Activated T-cell treated with anti-CD3 and anti-CD28 coated beads for 4 hours (primary cell): ENCODE data around the gene GCA.

Experiments used
- DNase-seq: peaks from one replicate; pipeline ENCODE4 v3.0.0-alpha.2; 2020

GCA gene

DNA sequence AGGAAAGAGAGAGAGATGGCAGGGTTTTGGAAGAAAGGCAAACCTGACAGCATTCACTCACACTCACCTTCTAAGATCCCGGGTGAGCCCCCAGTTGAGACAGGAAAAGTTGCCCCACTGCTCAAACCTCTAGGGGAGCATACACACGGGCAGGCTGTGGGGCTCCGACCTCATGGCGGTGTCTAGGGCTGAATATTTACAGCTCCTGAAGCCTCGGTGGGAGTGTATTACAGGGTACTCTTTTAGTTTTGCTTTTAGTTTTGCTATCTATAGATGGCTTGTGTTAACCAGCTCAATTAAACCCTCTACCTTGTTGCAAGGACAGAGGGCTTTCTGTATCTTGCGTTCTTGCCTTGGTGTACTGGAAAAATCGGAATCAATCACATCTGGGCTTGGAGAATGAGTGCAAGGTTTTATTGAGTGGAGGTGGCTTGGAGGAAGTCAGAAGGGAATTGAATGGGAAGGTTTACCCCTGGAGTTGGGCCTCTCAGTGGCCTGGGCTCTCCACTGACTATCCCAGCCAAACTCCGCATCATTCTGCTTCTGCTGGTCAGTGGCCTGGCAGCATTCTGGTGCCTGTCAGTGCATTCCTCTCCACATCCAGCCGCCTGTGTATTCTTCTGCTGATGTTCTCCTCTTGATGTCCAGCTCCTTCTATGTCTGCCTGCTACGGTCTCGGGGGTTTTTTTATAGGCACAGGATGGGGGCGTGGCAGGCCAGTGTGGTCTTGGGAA, 15.3 kb upstream of the GCA start:
- no peak for DNase-seq

- DNase-seq: no peak
Measured at GRCh38 chr2:162330881-162331280, 13.1 kb upstream of the GCA start.

DNA sequence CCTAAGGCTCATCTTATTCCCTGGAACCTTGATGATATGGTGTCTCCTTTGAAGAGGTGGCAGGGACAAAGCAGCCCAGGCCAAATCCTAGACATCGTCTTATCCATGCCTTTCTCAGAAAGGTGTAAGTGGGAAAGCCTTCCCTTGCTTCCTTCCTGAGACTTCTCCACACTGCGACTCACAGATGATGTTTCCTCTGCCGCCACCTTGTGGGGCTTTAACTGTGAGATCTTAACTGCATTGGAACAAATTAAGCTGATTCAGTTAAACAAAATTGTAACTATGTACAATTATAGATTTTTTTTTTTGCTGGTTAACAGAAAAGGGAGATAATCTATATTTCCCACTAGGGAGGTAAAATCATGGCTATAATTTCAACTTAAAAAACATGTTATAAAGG, 10.0 kb upstream of the GCA start:
- DNase-seq: no peak

DNA sequence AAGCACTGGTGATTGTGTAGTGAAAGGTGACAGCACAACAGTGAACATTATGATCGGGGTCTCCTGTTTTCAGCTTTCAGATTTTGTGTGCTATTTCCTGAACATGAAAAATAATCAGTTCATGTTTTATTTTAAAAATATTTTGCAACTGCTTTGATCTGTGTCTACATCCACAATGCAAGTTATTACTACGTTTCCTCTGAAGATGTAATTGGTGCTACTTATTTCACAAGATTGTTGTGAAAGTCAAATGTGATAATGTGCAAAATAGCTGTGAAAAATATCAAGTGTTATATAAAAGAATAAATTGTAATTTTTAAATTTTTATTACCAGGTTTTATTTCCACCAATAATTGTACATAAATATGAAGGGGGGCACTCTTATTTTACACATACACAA, 6.1 kb upstream of the GCA start:
- DNase-seq: no peak

DNA sequence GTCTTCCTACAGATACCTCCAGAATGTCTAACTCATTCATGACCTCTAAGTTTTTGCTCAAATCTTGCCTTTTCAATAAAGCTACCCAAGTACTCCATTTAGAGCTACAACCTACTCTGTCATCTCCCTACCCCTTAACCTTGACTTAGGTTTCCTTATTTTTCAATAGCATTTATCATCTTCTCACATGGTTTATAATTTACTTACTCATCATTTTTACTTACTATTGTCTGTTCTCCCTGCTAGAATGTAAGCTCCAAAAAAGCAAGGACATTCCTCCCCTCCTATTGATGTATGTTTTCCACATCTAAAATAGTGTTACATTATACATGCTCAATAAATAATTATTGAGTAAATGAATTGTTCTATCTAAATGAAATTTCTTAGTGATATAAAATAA, 3.1 kb upstream of the GCA start:
- no peak for DNase-seq

GRCh38 chr2:162342321-162342720, 1.6 kb upstream of the GCA start:
- DNase-seq: no peak

- no peak for DNase-seq
Measured at GRCh38 chr2:162342841-162343240, 1.1 kb upstream of the GCA start.

DNA sequence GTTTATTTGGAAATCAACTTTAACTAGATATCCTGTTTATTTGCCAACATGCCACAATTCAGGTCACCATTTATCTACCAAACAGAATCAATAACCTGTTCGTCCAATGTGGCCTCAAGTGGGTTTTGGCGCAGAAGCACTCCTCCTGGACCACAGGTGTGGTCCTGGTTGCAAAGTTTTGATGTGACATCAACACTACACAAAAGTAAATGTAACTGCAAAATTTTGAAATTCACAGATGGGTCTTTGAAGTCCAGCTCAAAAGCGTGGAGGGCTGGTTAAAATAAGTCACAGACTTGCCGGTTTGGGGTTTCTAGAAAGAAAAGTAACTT, 474 bp upstream of the GCA start:
- no peak for DNase-seq

- DNase-seq: no peak
Measured at GRCh38 chr2:162344617-162344950, 652 bp downstream of the GCA start.

DNA sequence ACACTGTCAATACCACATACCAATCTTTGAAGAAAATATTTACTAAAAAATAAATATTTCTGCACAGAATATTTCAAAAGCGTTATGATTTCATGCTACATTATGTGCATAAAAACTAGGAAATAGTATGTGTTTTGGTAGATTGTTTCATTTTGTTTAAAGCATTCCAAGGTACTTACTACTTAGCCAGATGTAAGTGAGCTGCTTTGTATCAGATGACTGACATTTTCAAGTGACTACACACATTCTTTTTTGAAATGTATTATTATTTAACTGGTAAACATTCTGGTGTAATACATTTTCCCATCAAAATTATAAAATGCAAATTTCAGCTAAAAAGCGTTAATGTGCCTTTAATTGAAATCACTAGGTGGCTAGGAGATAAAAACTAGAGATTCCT, 21.5 kb downstream of the GCA start:
- DNase-seq: no peak

DNA sequence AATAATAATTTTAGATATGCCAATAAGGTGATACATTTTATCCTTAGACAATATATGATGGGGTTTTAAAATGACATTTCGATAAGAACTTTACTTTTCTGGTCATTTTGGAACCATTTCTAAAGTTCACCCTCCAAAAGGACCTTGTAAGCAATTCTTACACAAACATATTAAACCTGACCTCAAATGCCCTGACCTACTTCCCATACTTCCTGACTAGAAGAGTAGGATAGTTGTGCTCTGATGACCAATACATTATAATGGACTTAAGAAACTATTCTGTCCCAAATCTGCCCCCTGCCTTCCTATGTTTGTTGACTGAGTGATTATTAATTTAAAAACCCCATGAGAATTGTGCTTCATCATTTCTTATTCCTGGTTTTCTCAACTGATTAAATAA, 24.6 kb downstream of the GCA start:
- DNase-seq: no peak

- DNase-seq: no peak
Measured at GRCh38 chr2:162369551-162369950, 25.6 kb downstream of the GCA start.

GRCh38 chr2:162370931-162371330, 27.0 kb downstream of the GCA start:
- no peak for DNase-seq

- no peak for DNase-seq
Measured at GRCh38 chr2:162372818-162373217, 28.9 kb downstream of the GCA start.

DNA sequence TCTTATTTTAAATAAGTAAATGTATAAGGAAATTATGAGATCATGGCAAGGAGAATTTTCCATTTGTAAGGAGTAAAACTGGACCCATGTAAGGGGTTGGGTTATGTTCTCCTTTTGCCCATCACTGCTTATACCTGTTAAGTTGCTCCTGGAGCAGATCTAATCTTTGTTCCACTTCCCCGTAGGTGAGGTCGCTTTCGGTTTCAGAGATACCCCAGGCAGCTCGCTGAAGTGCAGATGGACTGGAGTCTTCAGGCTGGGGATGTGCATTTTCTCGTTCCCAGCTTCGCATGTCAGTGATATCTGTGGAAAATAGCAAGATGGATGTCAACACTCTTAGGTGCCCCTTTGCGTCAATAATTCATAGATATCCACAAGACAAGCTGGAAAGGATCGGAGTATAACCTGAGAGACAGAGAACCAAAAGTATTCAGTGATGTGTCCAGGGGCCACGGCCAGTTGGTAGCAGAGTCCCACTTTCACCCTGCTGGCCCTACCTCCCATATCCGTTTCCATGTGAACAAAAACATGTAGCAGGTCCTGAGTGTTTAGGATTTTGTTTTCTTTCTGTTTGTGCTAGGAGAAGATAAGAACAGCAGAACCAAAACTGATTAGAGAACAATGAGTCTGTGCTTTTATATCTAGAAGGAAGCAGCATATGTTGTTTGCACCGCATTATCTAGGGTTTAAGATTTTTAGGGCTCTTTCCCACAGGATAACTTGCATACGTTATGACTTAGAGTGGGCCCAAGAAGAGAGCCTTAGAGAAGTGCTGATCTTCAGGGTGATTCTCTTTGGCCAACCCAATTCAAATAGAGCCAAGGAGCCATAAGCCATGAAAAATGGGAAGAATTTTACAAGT, 36.0 kb downstream of the GCA start:
- DNase-seq: no peak

GRCh38 chr2:162381851-162382250, 37.9 kb downstream of the GCA start:
- DNase-seq: no peak

DNA sequence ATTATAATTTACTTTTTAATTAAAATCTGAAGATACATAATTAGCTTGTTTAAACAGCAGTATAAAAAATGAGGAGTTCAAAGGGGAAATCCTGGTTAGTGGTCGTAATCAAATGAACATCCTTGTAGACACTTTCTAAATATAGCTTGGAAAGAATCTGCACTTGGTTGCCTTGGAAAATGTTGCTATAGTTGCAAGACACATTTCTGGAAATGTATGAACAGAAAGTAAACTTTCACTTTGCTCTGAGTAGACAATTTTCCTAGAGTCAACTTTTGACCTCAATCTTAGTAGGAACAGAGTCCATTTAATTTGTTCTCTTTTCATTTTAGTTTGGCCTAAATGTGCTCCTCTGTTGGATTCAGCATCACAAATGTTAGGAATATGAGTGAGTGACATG, 38.3 kb downstream of the GCA start:
- no peak for DNase-seq

- no peak for DNase-seq
Measured at GRCh38 chr2:162385536-162385935, 41.6 kb downstream of the GCA start.

DNA sequence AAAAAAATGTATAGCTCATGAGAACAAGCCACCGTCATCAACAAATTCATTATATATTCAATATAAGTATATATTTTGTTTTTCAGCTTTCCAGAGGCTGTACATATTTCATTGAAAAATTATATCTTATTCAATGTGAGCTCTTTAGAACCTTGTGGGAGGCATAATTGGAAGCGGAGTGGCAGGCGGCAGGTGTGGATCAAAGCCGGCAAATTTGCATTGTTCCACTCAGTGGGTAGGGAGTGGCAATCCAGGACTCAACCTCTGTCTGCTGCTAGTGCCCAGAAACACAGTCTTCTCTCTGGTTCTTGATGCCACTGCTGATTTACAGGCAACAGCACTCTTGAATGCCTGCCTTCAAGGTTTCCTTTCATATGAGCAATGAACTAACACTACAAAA, 46.9 kb downstream of the GCA start:
- no peak for DNase-seq

GRCh38 chr2:162400336-162400735, 56.4 kb downstream of the GCA start:
- no peak for DNase-seq

DNA sequence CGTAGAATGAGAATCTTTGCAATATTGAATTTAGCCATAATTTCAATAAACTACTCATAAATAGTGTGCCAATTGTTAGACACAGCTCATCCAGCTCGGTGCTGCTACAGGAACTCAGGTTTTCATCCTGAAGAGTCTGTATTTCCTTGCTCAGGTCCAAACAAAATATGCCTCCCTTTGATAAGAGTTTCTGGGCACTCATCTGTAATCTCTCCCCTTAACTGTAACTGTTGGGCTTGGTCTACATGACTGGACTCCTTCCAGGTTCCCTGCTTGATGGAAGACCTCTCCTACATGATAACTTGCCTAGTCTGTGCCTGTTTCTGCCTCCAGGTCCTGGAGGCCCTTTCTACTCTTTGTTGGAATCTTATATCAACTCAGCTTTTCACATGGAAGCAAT, 57.9 kb downstream of the GCA start:
- no peak for DNase-seq

- DNase-seq: no peak
Measured at GRCh38 chr2:162403884-162404283, 60.0 kb downstream of the GCA start.
